Tibial artery (tissue), 4 donors: Measurements from ENCODE around the gene TFAP2E.
"Not testable (repeated sequence)": the region's sequence is repeated elsewhere in the genome, so short reads cannot be mapped to it uniquely, and the experiment has no call there.

ENCODE experiments used
- DNase-seq, 2 donors: peaks; one replicate each; pipeline ENCODE4 v3.0.0-alpha.2; 2019
- H3K27ac ChIP-seq, 2 donors: fragments of 200-600 bp; sonication (generic) in 1 of 2; 1 replicate in 1 of 2; 2 replicates in 1 of 2; pipeline ENCODE4 v1.5.1; 2018 to 2019; ENCODE audit warnings: mild to moderate bottlenecking in 1 of 2
- H3K27me3 ChIP-seq, 2 donors: fragments of 200-600 bp; sonication (generic) in 1 of 2; one replicate each; pipeline versions ENCODE4 v1.5.1 to v1.6.0; 2016 to 2019
- H3K36me3 ChIP-seq, 3 donors: fragments of 200-600 bp; sonication (generic) in 2 of 3; one replicate each; pipeline ENCODE4 v1.5.1; 2016 to 2019; ENCODE audit warnings: mild to moderate bottlenecking in 2 of 3
- H3K4me1 ChIP-seq, 4 donors: fragments of 200-600 bp; sonication (generic) in 2 of 4; 1 replicate in 3 of 4; 2 replicates in 1 of 4; pipeline ENCODE4 v1.5.1; 2016 to 2019
- H3K4me3 ChIP-seq, 2 donors: fragments of 200-600 bp; sonication (generic) in 1 of 2; 1 replicate in 1 of 2; 2 replicates in 1 of 2; pipeline ENCODE4 v1.5.1; 2018 to 2019; ENCODE audit warnings: mild to moderate bottlenecking in 2 of 2
- H3K9me3 ChIP-seq, 3 donors: fragments of 200-600 bp; sonication (generic) in 1 of 3; one replicate each; pipeline ENCODE4 v1.5.1; 2016 to 2019
- intact Hi-C: fragments of 100-400 bp; cut with DNase I; formaldehyde crosslinking; loops from one replicate; pipeline ENCODE4 v1.15.0; 2023; ENCODE audit warnings: low total_unique reads
- TF ChIP-seq, protein P1 (sequence below), 2 experiments: fragments of 200-600 bp in 1 of 2; fragments of 450-650 bp in 1 of 2; IDR thresholded peaks; one replicate each; pipeline ENCODE4 v1.5.1; 2017 to 2019; ENCODE audit warnings: antibody characterized with exemption in 2 of 2, mild to moderate bottlenecking in 1 of 2, moderate library complexity in 1 of 2

The TFAP2E gene

DNA sequence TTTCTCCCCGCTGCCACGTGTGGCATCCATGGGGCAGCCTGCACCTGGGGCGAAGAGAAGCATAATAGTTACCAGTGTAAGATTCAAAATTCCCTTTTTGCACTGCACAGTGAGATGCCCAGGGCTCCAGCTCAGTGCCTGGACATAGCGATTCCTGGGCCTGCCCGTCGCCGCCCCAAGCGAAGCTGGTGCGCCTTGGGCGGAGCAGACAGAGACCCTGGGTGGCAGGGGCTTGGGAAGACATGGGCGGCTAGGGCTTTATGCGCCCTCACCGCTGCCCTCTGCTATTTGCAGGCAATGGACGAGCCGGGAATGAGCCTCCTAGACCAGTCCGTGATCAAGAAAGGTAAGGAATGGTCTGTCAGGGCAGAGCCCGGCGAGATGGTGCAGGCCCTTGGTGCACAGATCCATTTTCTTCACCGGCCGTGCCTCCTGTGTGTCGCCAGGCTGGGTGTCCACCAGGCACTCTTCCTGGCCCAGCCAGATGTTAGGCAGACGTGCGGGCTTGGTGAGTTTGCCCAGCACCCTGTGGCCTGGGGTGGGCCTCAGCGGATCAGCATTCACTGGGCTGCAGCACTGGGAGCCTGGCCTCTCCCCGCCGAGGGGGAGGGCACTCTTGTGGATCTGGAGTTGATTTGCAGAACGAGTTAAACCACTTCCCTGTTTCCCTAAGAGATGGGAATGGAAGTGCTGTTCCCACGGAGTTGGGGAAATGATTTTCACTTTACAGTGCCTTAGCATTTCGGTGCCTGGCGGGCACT is 1.7 kb downstream of the TFAP2E start:
- intact Hi-C loops, result no loop called here
- H3K27ac ChIP-seq, result no peak overlapping the region
- TF ChIP-seq, protein P1, sequence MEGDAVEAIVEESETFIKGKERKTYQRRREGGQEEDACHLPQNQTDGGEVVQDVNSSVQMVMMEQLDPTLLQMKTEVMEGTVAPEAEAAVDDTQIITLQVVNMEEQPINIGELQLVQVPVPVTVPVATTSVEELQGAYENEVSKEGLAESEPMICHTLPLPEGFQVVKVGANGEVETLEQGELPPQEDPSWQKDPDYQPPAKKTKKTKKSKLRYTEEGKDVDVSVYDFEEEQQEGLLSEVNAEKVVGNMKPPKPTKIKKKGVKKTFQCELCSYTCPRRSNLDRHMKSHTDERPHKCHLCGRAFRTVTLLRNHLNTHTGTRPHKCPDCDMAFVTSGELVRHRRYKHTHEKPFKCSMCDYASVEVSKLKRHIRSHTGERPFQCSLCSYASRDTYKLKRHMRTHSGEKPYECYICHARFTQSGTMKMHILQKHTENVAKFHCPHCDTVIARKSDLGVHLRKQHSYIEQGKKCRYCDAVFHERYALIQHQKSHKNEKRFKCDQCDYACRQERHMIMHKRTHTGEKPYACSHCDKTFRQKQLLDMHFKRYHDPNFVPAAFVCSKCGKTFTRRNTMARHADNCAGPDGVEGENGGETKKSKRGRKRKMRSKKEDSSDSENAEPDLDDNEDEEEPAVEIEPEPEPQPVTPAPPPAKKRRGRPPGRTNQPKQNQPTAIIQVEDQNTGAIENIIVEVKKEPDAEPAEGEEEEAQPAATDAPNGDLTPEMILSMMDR (IDR thresholded peaks at IDR 0.05), result no peak

DNA sequence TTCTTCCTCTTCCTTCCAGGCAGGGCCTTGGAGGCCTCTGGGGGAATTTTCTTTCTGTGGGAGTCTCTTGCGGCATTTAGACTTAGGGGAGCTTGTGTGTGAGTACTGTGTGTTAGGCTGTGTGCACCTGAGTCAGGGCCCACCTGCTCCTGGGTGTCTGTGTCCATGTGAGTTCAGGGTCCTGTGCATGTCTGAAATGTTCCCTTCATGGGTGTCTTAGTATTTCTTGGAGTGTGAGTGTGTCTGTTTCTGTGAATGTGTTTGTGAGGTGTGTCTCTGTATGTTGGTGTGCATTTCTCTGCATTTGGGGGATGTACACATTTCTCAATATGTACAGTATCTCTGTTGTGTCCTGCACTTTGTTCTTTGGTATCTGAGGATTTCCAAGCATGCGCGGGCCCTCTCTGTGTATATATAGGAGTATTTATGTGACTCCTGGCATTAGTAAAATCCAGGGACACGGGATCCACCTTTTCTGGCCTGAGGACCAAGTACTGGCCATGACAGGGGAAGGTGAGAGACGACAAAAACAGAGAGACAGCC is 2.4 kb downstream of the TFAP2E start:
- no peaks in the 10 kb centered on the region for H3K36me3 ChIP-seq
- no peak for DNase-seq
- no peaks in the 10 kb centered on the region for H3K9me3 ChIP-seq
- TF ChIP-seq, protein P1 (IDR thresholded peaks at IDR 0.05), result no peak
- H3K4me3 ChIP-seq, result no peak overlapping the region
- peaks cover 0 to 35% (median 28%) of the 10 kb centered on the region in 4 donors for H3K4me1 ChIP-seq
- H3K27me3 ChIP-seq, result peaks cover 0 to 64% of the 10 kb centered on the region in 2 donors
- intact Hi-C loops, result no loop called here
- H3K27ac ChIP-seq, result no peak overlapping the region

More for the DNA sequence above, 1.7 kb downstream of the TFAP2E start:
- Histone ChIP-seq H3K4me3 (no peak overlapping the region), H3K27me3 (peaks cover 0 to 64% of the 10 kb centered on the region in 2 donors), H3K9me3 (no peaks in the 10 kb centered on the region), H3K36me3 (no peaks in the 10 kb centered on the region), H3K4me1 (peaks cover 0 to 35% (median 28%) of the 10 kb centered on the region in 4 donors)
- no peak for DNase-seq

DNA sequence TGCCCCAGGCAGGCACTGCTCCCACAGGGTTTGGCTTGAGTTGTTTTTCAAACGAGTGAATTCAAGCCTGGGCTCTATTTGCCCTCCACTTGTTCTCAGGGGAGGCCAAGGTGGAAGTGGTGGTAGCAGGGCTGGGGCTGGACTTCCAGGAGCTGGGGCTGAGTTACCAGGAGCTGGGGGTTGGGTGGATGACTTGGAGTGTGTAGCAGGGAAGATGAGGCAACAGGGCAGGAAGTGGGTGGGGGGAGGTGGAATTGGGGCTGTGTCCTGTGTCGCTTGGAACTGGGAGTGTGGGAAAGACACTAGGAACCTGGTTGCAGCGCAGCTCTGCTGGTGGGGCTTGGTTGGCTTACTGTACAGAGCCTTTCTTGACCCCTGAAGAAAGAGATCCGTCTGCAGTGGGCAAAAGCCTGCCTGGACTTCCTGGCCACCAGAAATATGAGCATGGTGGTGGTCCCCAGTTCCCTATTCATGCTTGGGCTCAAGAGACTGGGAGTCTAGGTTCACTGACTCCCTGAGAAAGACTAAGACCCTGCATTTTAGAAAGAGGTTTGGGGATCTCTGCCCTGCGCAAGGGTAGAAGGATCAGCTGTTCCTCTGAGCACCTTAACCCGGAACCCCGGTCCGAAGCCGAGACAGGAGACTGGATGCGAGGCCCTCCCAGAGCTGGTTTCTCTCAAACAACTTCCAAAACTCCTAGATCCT is 3.1 kb downstream of the TFAP2E start:
- intact Hi-C loops, result no loop called here
- Histone ChIP-seq H3K9me3 (no peaks in the 10 kb centered on the region), H3K27me3 (peaks cover 0 to 62% of the 10 kb centered on the region in 2 donors), H3K4me3 (peak overlapping the region in 1 of 2 donors; percentile 53), H3K27ac (no peak overlapping the region), H3K36me3 (no peaks in the 10 kb centered on the region), H3K4me1 (peaks cover 0 to 35% (median 28%) of the 10 kb centered on the region in 4 donors)
- TF ChIP-seq, protein P1 (IDR thresholded peaks at IDR 0.05), result no peak
- DNase-seq, result no peak

DNA sequence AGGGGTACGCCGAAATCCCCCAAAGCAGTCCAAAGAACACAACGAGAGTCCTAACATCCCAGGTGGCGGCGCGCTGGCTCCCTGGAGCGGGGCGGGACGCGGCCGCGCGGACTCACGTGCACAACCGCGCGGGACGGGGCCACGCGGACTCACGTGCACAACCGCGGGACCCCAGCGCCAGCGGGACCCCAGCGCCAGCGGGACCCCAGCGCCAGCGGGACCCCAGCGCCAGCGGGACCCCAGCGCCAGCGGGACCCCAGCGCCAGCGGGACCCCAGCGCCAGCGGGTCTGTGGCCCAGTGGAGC is 3.6 kb downstream of the TFAP2E start:
- Histone ChIP-seq H3K4me1 (peaks cover 0 to 35% (median 28%) of the 10 kb centered on the region in 4 donors), H3K27me3 (peaks cover 0 to 57% of the 10 kb centered on the region in 2 donors), H3K4me3 (peak overlapping the region; percentile 48 to 53)
- intact Hi-C loops, DNase-seq, H3K27ac ChIP-seq, H3K36me3 ChIP-seq, H3K9me3 ChIP-seq: not testable (repeated sequence)

DNA sequence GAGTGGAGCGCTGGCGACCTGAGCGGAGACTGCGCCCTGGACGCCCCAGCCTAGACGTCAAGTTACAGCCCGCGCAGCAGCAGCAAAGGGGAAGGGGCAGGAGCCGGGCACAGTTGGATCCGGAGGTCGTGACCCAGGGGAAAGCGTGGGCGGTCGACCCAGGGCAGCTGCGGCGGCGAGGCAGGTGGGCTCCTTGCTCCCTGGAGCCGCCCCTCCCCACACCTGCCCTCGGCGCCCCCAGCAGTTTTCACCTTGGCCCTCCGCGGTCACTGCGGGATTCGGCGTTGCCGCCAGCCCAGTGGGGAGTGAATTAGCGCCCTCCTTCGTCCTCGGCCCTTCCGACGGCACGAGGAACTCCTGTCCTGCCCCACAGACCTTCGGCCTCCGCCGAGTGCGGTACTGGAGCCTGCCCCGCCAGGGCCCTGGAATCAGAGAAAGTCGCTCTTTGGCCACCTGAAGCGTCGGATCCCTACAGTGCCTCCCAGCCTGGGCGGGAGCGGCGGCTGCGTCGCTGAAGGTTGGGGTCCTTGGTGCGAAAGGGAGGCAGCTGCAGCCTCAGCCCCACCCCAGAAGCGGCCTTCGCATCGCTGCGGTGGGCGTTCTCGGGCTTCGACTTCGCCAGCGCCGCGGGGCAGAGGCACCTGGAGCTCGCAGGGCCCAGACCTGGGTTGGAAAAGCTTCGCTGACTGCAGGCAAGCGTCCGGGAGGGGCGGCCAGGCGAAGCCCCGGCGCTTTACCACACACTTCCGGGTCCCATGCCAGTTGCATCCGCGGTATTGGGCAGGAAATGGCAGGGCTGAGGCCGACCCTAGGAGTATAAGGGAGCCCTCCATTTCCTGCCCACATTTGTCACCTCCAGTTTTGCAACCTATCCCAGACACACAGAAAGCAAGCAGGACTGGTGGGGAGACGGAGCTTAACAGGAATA is 4.2 kb downstream of the TFAP2E start:
- DNase-seq, result no peak
- intact Hi-C loops, result no loop called here
- no peaks in the 10 kb centered on the region for H3K9me3 ChIP-seq
- peak overlapping the region in 1 of 2 donors; percentile 7 for H3K27ac ChIP-seq
- H3K4me3 ChIP-seq, result peak overlapping the region; percentile 48 to 53
- TF ChIP-seq, protein P1 (IDR thresholded peaks at IDR 0.05), result no peak
- no peaks in the 10 kb centered on the region for H3K36me3 ChIP-seq
- H3K4me1 ChIP-seq, result peaks cover 0 to 35% (median 28%) of the 10 kb centered on the region in 4 donors
- peaks cover 0 to 51% of the 10 kb centered on the region in 2 donors for H3K27me3 ChIP-seq
